ENCODE measurements around the gene CABP4.

DNA sequence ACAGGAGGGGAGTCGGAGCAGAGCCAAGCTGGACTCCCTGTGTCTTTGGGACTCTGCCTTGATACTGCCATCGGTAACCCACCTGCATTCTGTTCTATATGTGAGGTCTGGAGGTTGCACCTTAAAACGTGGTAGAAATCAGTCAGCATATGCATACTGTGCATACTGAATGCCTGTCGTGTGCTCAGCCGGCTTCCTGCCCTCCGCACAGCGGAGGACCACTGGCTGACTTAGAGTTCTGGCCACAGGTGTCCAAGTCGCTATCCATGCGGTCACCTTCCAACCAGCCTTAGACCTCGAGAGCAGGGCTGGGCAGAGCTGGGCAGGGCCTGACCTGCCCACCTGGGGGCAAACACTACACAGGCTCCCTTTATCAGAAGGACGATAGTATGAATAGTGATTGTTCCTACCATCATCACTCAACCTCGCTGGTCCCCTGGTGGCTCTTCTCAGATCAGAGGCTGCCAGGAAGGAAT lies 47.4 kb upstream of the CABP4 start:
- TF ChIP-seq, protein P1, sequence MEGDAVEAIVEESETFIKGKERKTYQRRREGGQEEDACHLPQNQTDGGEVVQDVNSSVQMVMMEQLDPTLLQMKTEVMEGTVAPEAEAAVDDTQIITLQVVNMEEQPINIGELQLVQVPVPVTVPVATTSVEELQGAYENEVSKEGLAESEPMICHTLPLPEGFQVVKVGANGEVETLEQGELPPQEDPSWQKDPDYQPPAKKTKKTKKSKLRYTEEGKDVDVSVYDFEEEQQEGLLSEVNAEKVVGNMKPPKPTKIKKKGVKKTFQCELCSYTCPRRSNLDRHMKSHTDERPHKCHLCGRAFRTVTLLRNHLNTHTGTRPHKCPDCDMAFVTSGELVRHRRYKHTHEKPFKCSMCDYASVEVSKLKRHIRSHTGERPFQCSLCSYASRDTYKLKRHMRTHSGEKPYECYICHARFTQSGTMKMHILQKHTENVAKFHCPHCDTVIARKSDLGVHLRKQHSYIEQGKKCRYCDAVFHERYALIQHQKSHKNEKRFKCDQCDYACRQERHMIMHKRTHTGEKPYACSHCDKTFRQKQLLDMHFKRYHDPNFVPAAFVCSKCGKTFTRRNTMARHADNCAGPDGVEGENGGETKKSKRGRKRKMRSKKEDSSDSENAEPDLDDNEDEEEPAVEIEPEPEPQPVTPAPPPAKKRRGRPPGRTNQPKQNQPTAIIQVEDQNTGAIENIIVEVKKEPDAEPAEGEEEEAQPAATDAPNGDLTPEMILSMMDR (IDR thresholded peaks at IDR 0.05), result no peak
- TF ChIP-seq NFYB (CRISPR knock-in tag; conservative IDR thresholded peaks at IDR 0.05; ENCODE audit: low read depth) (no peak), JUN (CRISPR knock-in tag; IDR thresholded peaks at IDR 0.05) (no peak), CBFB (CRISPR knock-in tag; IDR thresholded peaks at IDR 0.05; ENCODE audit: low read depth) (no peak), IRF2 (CRISPR knock-in tag; IDR thresholded peaks at IDR 0.05; ENCODE audit: borderline replicate concordance, low read depth) (no peak), TCF7 (CRISPR knock-in tag; IDR thresholded peaks at IDR 0.05; ENCODE audit: low read depth) (no peak)
- TF ChIP-seq, protein P2, sequence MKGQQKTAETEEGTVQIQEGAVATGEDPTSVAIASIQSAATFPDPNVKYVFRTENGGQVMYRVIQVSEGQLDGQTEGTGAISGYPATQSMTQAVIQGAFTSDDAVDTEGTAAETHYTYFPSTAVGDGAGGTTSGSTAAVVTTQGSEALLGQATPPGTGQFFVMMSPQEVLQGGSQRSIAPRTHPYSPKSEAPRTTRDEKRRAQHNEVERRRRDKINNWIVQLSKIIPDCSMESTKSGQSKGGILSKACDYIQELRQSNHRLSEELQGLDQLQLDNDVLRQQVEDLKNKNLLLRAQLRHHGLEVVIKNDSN (CRISPR knock-in tag; IDR thresholded peaks at IDR 0.05), result no peak
- TF ChIP-seq, protein P3, sequence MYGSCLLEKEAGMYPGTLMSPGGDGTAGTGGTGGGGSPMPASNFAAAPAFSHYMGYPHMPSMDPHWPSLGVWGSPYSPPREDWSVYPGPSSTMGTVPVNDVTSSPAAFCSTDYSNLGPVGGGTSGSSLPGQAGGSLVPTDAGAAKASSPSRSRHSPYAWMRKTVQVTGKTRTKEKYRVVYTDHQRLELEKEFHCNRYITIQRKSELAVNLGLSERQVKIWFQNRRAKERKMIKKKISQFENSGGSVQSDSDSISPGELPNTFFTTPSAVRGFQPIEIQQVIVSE (CRISPR knock-in tag; IDR thresholded peaks at IDR 0.05; ENCODE audit: borderline replicate concordance), result no peak
- TF ChIP-seq, protein P4, sequence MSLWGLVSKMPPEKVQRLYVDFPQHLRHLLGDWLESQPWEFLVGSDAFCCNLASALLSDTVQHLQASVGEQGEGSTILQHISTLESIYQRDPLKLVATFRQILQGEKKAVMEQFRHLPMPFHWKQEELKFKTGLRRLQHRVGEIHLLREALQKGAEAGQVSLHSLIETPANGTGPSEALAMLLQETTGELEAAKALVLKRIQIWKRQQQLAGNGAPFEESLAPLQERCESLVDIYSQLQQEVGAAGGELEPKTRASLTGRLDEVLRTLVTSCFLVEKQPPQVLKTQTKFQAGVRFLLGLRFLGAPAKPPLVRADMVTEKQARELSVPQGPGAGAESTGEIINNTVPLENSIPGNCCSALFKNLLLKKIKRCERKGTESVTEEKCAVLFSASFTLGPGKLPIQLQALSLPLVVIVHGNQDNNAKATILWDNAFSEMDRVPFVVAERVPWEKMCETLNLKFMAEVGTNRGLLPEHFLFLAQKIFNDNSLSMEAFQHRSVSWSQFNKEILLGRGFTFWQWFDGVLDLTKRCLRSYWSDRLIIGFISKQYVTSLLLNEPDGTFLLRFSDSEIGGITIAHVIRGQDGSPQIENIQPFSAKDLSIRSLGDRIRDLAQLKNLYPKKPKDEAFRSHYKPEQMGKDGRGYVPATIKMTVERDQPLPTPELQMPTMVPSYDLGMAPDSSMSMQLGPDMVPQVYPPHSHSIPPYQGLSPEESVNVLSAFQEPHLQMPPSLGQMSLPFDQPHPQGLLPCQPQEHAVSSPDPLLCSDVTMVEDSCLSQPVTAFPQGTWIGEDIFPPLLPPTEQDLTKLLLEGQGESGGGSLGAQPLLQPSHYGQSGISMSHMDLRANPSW (CRISPR knock-in tag; conservative IDR thresholded peaks at IDR 0.05; ENCODE audit: low read depth), result no peak
- TF ChIP-seq, protein P5, sequence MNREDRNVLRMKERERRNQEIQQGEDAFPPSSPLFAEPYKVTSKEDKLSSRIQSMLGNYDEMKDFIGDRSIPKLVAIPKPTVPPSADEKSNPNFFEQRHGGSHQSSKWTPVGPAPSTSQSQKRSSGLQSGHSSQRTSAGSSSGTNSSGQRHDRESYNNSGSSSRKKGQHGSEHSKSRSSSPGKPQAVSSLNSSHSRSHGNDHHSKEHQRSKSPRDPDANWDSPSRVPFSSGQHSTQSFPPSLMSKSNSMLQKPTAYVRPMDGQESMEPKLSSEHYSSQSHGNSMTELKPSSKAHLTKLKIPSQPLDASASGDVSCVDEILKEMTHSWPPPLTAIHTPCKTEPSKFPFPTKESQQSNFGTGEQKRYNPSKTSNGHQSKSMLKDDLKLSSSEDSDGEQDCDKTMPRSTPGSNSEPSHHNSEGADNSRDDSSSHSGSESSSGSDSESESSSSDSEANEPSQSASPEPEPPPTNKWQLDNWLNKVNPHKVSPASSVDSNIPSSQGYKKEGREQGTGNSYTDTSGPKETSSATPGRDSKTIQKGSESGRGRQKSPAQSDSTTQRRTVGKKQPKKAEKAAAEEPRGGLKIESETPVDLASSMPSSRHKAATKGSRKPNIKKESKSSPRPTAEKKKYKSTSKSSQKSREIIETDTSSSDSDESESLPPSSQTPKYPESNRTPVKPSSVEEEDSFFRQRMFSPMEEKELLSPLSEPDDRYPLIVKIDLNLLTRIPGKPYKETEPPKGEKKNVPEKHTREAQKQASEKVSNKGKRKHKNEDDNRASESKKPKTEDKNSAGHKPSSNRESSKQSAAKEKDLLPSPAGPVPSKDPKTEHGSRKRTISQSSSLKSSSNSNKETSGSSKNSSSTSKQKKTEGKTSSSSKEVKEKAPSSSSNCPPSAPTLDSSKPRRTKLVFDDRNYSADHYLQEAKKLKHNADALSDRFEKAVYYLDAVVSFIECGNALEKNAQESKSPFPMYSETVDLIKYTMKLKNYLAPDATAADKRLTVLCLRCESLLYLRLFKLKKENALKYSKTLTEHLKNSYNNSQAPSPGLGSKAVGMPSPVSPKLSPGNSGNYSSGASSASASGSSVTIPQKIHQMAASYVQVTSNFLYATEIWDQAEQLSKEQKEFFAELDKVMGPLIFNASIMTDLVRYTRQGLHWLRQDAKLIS (CRISPR knock-in tag; IDR thresholded peaks at IDR 0.05; ENCODE audit: borderline replicate concordance), result no peak
